Colonic mucosa (tissue), 4 donors: ENCODE data around the gene TMEM140. TPM values are rescaled to one million over a fixed set of nuclear protein-coding genes. Genes with fewer than 3 reads are reported as not detected.

ENCODE experiments used
- DNase-seq: peaks from one replicate; pipeline ENCODE4 v3.0.0-alpha.2; 2020
- H3K27ac ChIP-seq: fragments of 200-600 bp; one replicate; pipeline ENCODE4 v1.8.0; 2021
- H3K27me3 ChIP-seq: fragments of 200-600 bp; one replicate; pipeline ENCODE4 v1.8.0; 2021
- H3K36me3 ChIP-seq: fragments of 200-600 bp; one replicate; pipeline ENCODE4 v1.8.0; 2021
- H3K4me1 ChIP-seq: fragments of 200-600 bp; one replicate; pipeline ENCODE4 v1.8.0; 2021; ENCODE audit warnings: mild to moderate bottlenecking
- H3K4me3 ChIP-seq: fragments of 200-600 bp; one replicate; pipeline ENCODE4 v1.8.0; 2021
- H3K9ac ChIP-seq, 2 donors: one replicate each; pipeline ENCODE4 v1.7.0; 2013; ENCODE audit warnings: control low read depth in 2 of 2, low read depth in 2 of 2, low read length in 2 of 2
- H3K9me3 ChIP-seq: fragments of 200-600 bp; one replicate; pipeline ENCODE4 v1.8.0; 2021
- CTCF ChIP-seq: fragments of 200-600 bp; IDR thresholded peaks from one replicate; pipeline ENCODE4 v1.8.0; 2022; ENCODE audit warnings: antibody characterized with exemption, mild to moderate bottlenecking
- intact Hi-C: fragments of 100-400 bp; cut with DNase I; formaldehyde crosslinking; loops from one replicate; pipeline ENCODE4 v1.14.1; 2022
- total RNA-seq, 2 donors: library from RNA; stranded (reverse); fragmentation: NEBNext Ultra II Directional in 1 of 2; extraction: Animal tissue kit (Norgen Biotek cat#: 25700) in 1 of 2; gene quantifications; one replicate each; pipeline ENCODE4 v1.2.1, GENCODE V29; 2021
- donor health status: healthy.
- donor health status: DM: no; HTN: no; CAD: no.
- donor health status: DM: no; HTN: no; CAD: no.

TMEM140 gene
- total RNA-seq, 2 donors from 2014 or later: 3.8 to 11.9 TPM

DNA sequence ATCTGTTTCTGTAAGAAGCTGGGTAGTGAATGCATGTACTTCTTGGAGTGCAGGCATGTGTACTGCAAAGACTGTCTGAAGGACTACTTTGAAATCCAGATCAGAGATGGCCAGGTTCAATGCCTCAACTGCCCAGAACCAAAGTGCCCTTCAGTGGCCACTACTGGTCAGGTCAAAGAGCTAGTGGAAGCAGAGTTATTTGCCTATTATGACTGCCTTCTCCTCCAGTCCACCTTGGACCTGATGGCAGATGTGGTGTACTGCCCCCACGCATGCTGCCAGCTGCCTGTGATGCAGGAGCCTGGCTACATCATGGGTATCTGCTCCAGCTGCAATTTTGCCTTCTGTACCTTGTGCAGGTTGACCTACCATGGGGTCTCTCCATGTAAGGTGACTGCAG, 18.9 kb upstream of the TMEM140 start:
- Histone ChIP-seq H3K27ac (no peak overlapping the region), H3K9ac (no peak overlapping the region), H3K36me3 (no peaks in the 10 kb centered on the region), H3K4me1 (no peaks in the 10 kb centered on the region), H3K9me3 (no peaks in the 10 kb centered on the region), H3K4me3 (no peak overlapping the region), H3K27me3 (no peaks in the 10 kb centered on the region)
- intact Hi-C loops: no loop called here
- TF ChIP-seq CTCF: no peak
- DNase-seq: no peak

DNA sequence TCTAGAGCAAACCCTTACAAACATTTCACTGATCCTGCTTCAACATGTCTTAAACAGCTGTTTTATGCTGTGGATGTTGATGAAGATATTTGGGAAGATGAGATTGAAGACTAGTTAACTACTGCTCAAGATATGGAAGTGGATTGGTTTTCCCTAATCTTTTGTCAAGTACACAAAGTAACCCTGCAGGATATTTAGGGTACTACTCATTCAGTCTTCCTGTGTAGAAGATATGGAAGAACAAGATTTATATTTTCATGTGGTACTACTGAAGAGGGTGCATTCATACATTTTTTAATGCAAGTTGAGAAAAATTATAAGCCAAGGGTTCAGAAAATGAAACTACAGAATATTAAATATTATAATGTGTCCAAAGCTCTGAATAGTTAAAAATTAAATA, 18.3 kb upstream of the TMEM140 start:
- Histone ChIP-seq H3K27ac (no peak overlapping the region), H3K4me3 (no peak overlapping the region), H3K4me1 (no peaks in the 10 kb centered on the region), H3K9me3 (no peaks in the 10 kb centered on the region), H3K27me3 (no peaks in the 10 kb centered on the region), H3K9ac (no peak overlapping the region), H3K36me3 (no peaks in the 10 kb centered on the region)
- intact Hi-C loops: no loop called here
- TF ChIP-seq CTCF: no peak
- DNase-seq: no peak

DNA sequence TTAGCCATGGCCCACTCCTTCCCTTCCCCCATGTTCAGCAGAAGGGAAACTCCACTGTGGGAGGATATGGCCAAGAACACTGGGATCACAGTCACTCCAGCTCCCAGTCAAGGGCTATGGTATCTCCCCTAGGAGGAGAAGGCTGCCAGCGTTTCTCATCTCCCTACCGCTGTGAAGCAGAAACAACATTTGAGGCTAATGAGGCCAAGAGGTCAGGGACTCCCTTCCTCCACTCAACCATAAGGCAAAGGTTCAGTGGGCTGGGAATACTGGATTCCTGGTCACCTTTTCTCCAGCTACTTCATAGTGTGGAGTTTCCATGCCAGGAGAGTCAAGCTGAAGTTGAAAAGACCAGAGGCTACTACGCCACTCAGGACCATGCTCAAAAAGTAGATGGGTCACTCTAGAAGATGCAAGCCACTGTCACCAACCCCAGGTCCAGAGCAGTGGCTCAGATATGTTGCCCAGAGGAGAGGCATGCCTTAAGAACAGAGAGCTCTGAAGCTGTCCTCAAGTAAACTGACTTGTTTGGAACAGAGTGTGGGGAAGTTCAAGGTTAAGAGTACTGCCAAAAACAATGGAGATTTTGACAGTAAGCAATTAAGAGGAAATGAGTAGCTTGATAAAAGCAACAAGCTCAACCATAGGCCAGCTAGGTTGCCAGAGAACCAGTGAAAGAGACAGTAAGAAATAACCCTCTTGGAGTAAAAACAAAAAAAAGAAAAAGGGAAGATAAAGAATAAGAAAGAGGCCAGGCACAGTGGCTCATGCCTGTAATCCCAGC, 3.8 kb upstream of the TMEM140 start:
- H3K36me3 ChIP-seq: no peaks in the 10 kb centered on the region
- H3K27me3 ChIP-seq: no peaks in the 10 kb centered on the region
- DNase-seq: no peak
- no peaks in the 10 kb centered on the region for H3K9me3 ChIP-seq
- no peak for TF ChIP-seq CTCF
- no peaks in the 10 kb centered on the region for H3K4me1 ChIP-seq
- intact Hi-C loops: no loop called here
- H3K4me3 ChIP-seq: no peak overlapping the region
- no peak overlapping the region for H3K27ac ChIP-seq
- H3K9ac ChIP-seq: no peak overlapping the region

DNA sequence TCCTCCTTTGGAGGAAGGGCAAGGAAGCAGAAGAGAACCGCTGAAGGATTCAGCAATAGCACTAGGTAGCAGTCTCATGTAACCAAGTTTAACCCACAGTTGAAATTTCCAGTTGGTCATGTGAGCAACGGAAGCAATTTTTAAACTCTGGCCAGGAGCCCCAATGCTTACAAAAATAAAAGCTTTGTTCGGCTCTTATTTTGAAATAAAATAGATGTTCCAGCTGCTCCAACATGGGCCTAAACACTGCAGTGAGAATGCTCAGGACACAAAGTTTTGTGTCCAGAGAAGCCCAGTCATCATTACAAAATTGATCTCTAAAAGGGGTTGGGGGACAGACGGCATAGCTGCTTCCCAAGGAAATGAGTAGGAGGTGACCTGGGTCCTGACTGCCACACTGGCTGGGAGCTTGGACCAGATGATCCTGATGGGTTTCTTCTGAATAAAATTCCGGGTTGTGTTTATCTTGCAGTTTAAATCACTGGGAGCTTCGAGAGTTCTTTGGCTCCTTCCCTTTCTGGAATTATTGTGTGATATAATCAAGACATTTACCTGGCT, 452 bp upstream of the TMEM140 start:
- Histone ChIP-seq H3K4me3 (peak overlapping the region; percentile 49), H3K36me3 (no peaks in the 10 kb centered on the region), H3K4me1 (no peaks in the 10 kb centered on the region), H3K27ac (peak overlapping the region; percentile 92), H3K27me3 (no peaks in the 10 kb centered on the region), H3K9me3 (no peaks in the 10 kb centered on the region), H3K9ac (peak overlapping the region; percentile 48 to 79)
- TF ChIP-seq CTCF: no peak
- no peak for DNase-seq
- intact Hi-C loops: no loop called here

DNA sequence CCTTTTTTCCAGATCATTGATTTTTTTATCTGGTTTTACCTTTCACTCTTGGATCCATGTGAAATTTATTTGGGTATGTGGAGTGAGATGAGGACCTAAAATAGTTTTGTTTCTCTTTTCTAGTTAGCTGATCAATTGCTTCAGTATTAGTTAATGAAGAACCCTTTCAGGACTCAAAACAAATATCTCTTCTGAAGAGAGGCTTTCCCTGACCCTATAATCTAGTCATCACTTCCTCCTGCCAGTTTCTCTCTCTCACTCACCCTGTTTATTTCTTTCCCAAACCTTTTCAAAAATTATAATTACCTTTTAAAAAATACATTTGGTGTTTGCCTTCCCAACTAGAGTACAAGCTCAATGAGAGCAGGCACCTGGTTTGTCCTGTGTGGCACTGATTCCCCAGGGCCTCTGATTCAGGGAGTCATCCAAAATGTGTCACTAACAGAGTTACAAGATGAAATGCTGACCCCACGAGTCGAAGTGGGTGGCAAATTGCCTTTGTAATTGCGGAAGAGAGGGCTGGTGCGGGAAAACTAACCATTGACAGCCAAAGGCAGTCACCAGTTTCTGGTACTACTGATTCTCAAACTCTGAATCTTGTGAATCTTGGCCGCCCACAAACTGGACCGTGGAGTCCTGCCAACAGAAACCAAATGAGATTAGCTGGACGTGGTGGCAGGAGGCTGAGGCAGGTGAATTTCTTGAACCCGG, 2.4 kb downstream of the TMEM140 start:
- no peak for DNase-seq
- H3K4me3 ChIP-seq: no peak overlapping the region
- intact Hi-C loops: no loop called here
- no peaks in the 10 kb centered on the region for H3K27me3 ChIP-seq
- no peaks in the 10 kb centered on the region for H3K36me3 ChIP-seq
- no peaks in the 10 kb centered on the region for H3K9me3 ChIP-seq
- no peak for TF ChIP-seq CTCF
- no peaks in the 10 kb centered on the region for H3K4me1 ChIP-seq
- H3K27ac ChIP-seq: peak overlapping the region; percentile 92
- no peak overlapping the region for H3K9ac ChIP-seq
